ENCODE measurements around the gene PARVA.
A peak's percentile ranks its signal among the peaks of the same experiment; 100 is the strongest.

Gene PARVA

DNA sequence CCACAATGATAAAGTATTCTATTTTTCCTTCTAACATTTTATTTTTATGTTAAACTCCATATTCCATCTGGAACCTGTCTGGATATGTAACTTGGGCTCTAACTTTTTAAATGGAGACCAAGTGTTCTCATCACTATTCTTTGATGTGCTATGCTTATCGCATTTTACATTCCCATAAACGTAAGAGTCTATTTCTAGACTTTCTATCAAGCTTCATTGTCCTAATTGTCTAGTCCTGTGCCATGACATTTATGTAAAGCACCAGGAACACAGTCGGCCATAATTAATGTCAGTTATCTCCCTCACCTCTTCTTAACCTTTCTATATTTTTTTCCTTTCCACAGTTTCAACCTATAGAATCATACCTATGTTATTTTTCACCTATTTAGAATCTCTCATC lies 183.0 kb downstream of the PARVA start:
- no peaks in the 10 kb centered on the region for H3K36me3 Mint-ChIP-seq
- H3K27ac Mint-ChIP-seq: no peak overlapping the region
- H3K9me3 Mint-ChIP-seq: no peaks in the 10 kb centered on the region
- ATAC-seq (no peak), DNase-seq (ENCODE audit: low spot score in 2 of 2) (no peak)
- H3K4me1 Mint-ChIP-seq: no peaks in the 10 kb centered on the region
- H3K4me3 Mint-ChIP-seq: no peak overlapping the region

DNA sequence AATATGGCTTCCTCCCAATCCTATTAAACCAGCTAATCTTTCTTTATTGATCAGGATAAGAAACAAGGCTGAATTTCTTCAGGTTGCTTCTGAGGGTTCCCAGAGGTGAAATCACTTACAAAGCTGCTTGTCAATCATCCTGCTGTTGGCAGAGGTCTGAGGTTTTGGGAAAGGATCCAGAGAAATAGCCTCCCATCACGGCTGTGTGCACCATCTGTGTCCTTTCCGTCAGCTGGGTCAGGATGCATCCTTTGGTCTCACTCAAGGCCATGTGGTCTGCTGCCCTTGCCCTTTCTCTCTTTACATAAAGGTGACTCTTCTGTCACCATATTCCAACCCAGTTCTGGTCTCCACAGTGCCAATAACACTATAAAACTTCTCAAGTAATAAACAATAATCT lies 183.5 kb downstream of the PARVA start:
- Mint-ChIP-seq H3K4me3 (no peak overlapping the region), H3K27ac (no peak overlapping the region), H3K36me3 (no peaks in the 10 kb centered on the region), H3K4me1 (no peaks in the 10 kb centered on the region), H3K9me3 (no peaks in the 10 kb centered on the region)
- no peak for ATAC-seq
- DNase-seq (ENCODE audit: low spot score in 2 of 2): no peak

DNA sequence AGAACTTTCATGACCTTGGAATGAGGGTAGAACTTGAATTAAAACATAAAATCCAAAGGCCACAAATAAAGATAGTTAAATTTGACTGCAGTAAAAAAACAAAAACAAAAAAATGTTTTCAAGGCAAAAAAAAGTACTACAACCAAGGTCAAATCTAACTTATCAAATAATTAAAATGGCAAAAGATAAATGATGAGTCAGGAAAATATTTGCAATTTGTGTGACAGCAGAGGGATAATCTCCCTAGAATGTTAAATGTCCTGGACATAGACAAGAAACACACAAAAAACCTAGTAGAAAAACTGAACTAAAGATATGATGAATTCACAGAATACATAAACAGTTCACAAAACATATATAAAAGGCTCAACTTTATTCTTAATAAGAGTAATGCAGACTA lies 186.6 kb downstream of the PARVA start:
- H3K36me3 Mint-ChIP-seq: no peaks in the 10 kb centered on the region
- H3K4me3 Mint-ChIP-seq: no peak overlapping the region
- ATAC-seq: no peak

DNA sequence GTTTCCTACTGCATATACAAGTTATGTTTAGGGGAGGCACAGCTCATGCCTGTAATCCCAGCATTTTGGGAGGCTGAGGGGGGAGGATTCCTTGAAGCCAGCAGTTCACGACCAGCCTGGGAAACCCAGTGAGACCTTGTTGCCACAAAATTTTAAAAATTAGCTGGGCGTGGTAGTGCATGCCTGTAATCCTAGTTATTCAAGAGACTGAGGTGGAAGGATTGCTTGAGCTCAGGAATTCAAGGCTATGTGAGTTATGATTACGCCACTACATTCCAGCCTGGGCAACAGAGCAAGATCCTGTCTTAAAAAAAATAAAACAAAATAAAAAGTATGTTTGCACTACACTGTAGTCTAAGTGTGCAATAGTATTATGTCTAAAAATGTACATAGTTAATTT lies 188.0 kb downstream of the PARVA start:
- Mint-ChIP-seq H3K27ac (no peak overlapping the region), H3K36me3 (no peaks in the 10 kb centered on the region), H3K4me1 (no peaks in the 10 kb centered on the region), H3K4me3 (no peak overlapping the region), H3K9me3 (no peaks in the 10 kb centered on the region)
- DNase-seq (ENCODE audit: low spot score in 2 of 2): no peak
- ATAC-seq: no peak

More for the DNA sequence above, 186.6 kb downstream of the PARVA start:
- no peak overlapping the region for H3K27ac Mint-ChIP-seq
- DNase-seq (ENCODE audit: low spot score in 2 of 2): no peak
- H3K9me3 Mint-ChIP-seq: no peaks in the 10 kb centered on the region
- H3K4me1 Mint-ChIP-seq: no peaks in the 10 kb centered on the region

DNA sequence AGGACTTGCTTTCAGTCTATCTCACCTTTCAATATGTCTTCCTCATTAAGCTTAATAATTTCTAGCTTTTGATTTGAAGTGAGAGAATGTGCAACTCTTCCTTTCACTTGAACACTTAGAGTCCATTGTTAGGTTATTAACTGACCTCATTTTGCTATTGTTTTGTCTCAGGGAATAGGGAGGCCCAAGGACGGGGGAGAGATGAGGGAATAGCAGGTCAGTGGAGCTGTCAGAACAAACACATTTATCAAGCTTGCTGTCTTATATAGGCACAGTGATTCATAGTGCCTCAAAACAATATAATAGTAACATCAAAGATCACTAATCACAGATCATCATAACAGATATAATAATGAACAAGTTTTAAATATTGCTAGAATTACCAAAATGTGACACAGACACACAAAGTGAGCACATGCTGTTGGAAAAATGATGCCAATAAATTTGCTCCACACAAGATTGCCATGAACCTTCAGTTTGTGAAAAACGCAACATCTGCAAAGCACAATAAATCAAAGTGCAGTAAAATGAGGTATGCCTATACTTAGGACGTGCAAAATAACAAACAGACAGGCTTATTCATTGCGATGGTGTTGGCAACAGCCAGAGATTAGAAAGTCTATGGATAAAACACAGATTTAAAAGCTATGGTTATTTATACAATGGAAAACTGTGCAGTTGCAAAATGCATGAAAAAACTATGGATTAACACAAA lies 190.5 kb downstream of the PARVA start:
- ATAC-seq (no peak), DNase-seq (ENCODE audit: low spot score in 2 of 2) (no peak)
- H3K4me3 Mint-ChIP-seq: no peak overlapping the region
- H3K36me3 Mint-ChIP-seq: no peaks in the 10 kb centered on the region
- no peaks in the 10 kb centered on the region for H3K9me3 Mint-ChIP-seq
- H3K4me1 Mint-ChIP-seq: no peaks in the 10 kb centered on the region
- H3K27ac Mint-ChIP-seq: no peak overlapping the region

DNA sequence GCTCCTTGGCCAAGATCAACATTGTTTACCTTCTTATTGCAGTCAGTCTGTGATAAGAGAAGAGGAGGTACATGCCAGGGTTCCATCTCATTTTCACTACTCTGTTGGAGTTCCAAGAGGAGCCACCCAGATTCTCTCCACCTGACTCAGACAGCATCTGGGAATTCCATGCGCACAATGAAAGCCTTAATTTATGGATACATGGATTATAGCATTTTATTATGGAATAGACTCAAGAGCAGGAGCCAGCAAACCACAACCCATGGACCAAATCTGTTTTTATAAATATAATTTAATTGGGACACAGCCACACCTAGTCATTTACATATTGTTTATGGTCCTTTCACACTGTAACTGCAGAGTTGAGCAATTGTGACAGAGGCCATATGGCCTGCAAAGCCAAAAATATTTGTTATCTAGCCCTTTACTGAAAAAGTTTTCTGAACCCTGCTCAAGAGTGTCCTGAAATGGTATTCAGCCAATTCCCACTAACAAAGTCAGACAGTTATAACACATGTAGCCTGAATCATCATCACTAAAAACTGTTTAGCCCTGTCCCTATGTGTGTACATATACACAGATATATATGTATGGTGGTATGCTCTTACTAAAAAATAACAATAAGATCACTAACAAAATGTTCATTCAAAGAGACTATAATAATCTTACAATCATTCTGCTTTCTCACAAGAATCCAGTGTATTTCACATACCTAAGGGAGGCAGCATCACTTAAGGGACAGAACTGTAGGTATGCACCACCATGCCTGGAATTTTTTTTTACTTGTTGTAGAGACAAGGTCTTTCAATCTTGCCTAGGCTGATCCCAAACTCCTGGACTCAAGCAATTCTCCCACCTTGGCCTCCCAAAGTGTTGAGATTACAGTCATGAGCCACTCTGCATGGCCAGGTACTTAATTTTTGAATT lies 192.4 kb downstream of the PARVA start:
- no peaks in the 10 kb centered on the region for H3K36me3 Mint-ChIP-seq
- H3K4me1 Mint-ChIP-seq: no peaks in the 10 kb centered on the region
- H3K27ac Mint-ChIP-seq: no peak overlapping the region
- no peak overlapping the region for H3K4me3 Mint-ChIP-seq
- ATAC-seq (no peak), DNase-seq (ENCODE audit: low spot score in 2 of 2) (no peak)
- no peaks in the 10 kb centered on the region for H3K9me3 Mint-ChIP-seq

DNA sequence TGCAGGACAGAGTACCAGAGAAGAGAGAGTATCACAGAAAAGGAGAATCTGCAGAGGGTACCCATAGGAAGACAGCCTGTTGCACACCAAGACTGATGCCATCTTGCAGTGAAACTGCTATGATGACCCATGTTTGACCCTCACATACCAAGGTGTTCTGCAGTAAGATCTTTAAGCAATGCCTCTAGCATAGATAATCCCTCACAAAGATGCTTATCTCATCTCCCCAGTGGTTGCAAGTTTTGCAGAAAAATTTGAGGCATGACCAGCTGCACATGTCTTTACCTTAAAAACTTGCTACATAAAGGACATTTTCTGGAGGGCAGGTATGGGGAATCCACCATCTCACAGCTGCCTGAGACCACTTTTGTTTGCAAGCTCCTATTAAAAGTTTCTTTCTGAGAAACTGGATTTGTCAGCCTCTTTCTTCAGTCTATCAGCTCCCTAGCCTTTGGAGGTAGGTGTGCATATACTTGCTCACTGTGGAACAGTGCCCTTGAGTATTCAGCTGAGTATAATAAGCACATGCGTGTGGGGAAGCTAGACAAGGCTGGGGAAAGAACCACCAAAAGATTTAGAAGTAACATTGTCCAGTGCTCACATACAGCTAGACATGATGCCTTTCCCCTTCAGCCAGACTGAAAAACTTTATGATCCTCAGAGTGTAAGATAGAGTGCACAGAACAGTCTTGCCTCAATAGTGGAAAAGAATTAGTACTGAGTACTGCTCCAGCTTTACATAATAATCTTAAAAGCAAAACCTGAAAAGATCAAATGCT lies 196.5 kb downstream of the PARVA start:
- H3K27ac Mint-ChIP-seq: no peak overlapping the region
- no peaks in the 10 kb centered on the region for H3K36me3 Mint-ChIP-seq
- ATAC-seq (no peak), DNase-seq (ENCODE audit: low spot score in 2 of 2) (no peak)
- no peaks in the 10 kb centered on the region for H3K4me1 Mint-ChIP-seq
- no peaks in the 10 kb centered on the region for H3K9me3 Mint-ChIP-seq
- H3K4me3 Mint-ChIP-seq: no peak overlapping the region

DNA sequence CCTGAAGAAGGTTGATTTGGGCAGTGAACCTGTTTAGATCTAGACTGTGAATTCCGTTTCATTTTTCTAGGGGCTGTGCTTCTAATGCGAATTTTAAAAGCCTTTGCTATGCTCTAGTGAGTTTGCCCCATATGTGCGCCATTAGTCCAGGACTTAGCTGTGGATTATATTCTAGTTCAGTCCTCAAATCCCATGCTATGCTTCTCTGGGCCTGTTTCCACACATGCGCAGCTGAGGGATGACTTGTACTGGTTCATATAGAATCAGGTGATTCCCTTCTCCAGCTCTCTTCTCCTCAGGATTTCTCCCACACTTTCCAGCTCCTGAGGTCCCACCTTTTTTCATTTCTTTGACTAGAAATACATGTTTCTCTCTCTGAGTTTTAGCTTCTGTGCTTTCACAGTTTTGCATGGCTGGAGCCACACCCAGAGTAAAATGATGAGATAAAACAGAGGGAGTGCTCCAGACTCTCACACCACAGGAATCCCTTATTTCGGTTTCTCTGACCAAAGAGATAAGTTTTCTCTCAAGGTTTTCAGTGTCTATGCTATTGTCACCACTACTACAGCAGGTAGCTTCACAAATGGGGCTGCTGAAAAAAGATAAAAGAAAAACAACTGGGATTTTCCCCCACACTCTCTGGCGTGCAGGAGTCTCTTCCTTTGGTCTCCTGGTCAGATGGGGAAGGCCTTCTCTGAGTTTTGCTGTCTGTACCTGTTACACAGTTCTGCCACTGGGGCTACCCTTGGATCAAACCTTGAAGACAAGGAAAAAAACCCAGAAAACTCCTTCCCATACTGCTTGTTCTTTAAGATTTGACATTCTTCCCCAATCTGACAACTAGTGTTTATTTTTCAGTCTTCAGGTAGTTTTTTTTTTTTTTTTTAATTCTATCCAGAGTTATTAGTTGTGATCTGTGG lies 200.6 kb downstream of the PARVA start:
- Mint-ChIP-seq H3K27ac (no peak overlapping the region), H3K4me1 (no peaks in the 10 kb centered on the region), H3K4me3 (no peak overlapping the region), H3K36me3 (no peaks in the 10 kb centered on the region), H3K9me3 (no peaks in the 10 kb centered on the region)
- DNase-seq (ENCODE audit: low spot score in 2 of 2) (no peak), ATAC-seq (no peak)

DNA sequence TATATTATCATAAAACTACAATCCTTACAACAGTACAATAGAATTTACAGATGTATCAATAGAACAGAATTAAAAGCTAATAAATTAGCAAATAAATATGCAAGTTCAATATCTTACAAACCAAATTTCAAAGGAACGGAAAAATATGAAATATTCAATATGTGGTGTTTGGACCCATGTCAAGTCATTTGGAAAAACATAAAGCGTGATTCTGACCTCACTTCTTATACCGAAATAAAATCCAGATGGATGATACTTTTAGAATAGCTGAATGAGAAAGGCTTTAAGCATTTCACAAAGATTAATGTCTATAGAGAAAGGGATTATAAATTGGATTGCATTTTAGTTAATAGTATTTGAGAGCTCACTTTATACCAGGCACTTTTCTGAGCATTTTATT lies 204.0 kb downstream of the PARVA start:
- Mint-ChIP-seq H3K9me3 (no peaks in the 10 kb centered on the region), H3K36me3 (no peaks in the 10 kb centered on the region), H3K4me1 (no peaks in the 10 kb centered on the region), H3K4me3 (no peak overlapping the region), H3K27ac (no peak overlapping the region)
- no peak for ATAC-seq
- DNase-seq (ENCODE audit: low spot score in 2 of 2): no peak

DNA sequence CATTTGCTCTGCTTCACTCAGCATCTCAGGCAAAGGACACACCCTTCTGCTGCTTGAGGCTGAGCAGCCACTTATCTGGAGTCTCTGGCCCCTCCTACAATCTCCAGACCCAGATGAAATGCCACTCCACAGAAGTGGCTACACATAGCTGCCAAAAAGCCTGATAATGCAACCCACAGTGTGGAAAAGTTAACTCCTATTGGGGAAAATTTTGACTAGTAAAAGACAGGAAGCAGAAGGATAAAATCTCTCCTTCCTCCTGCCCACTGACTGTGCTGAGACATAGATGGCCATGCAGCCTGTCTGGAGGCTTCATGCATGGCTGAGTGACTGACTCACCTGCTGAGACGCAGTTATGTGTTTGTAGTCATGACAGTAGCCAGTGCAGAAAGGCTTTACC lies 204.6 kb downstream of the PARVA start:
- H3K36me3 Mint-ChIP-seq: no peaks in the 10 kb centered on the region
- ATAC-seq: peak; percentile 48
- no peak for DNase-seq (ENCODE audit: low spot score in 2 of 2)
- H3K4me1 Mint-ChIP-seq: no peaks in the 10 kb centered on the region
- no peak overlapping the region for H3K27ac Mint-ChIP-seq
- H3K4me3 Mint-ChIP-seq: no peak overlapping the region
- H3K9me3 Mint-ChIP-seq: no peaks in the 10 kb centered on the region
